HAP-1 (cell line): ENCODE data around the gene NACC2.
"Not testable (repeated sequence)": the region's sequence is repeated elsewhere in the genome, so short reads cannot be mapped to it uniquely, and the experiment has no call there.

Experiments used
- DNase-seq, 2 experiments: peaks; one replicate each; pipeline ENCODE4 v3.0.0-alpha.2; 2016 to 2020; ENCODE audit warnings: low spot score in 2 of 2
- H3K27me3 ChIP-seq: fragments of 250-450 bp; sonication (Bioruptor Pico); 2 replicates; pipeline ENCODE4 v1.5.1; 2020; ENCODE audit warnings: low read depth, mild to moderate bottlenecking, moderate library complexity
- H3K36me3 ChIP-seq: fragments of 250-450 bp; sonication (Bioruptor Pico); replicated peaks from 2 replicates; pipeline ENCODE4 v1.5.1; 2020; ENCODE audit warnings: mild to moderate bottlenecking
- H3K4me1 ChIP-seq: fragments of 250-450 bp; sonication (Bioruptor Pico); 2 replicates; pipeline ENCODE4 v1.5.1; 2020; ENCODE audit warnings: mild to moderate bottlenecking
- H3K4me3 ChIP-seq: fragments of 250-450 bp; sonication (Bioruptor Pico); 2 replicates; pipeline ENCODE4 v1.5.1; 2020; ENCODE audit warnings: mild to moderate bottlenecking, moderate library complexity
- H3K9me3 ChIP-seq: fragments of 250-450 bp; sonication (Bioruptor Pico); 2 replicates; pipeline ENCODE4 v1.5.1; 2020; ENCODE audit warnings: mild to moderate bottlenecking, moderate library complexity
- in situ Hi-C: fragments of 300-500 bp; cut with MboI; formaldehyde crosslinking; loops from 3 replicates; pipeline ENCODE4 v1.14.3; 2020; ENCODE audit warnings: low sequenced_read_pairs, inconsistent platforms, mixed read lengths

Gene NACC2

GRCh38 chr9:136028760-136029470 is 66.2 kb downstream of the NACC2 start:
- Histone ChIP-seq H3K27me3 (no peaks in the 10 kb centered on the region), H3K4me3 (no peak overlapping the region), H3K4me1 (no peaks in the 10 kb centered on the region), H3K36me3 (peaks cover 25% of the 10 kb centered on the region), H3K9me3 (peaks cover 2% of the 10 kb centered on the region; the same call in 1 of the 2 replicates)
- in situ Hi-C loops, result no loop called here
- DNase-seq, result peak in 1 of 2 experiments; percentile 6

GRCh38 chr9:136026943-136027289 is 68.2 kb downstream of the NACC2 start:
- H3K4me1 ChIP-seq, DNase-seq, H3K9me3 ChIP-seq, H3K4me3 ChIP-seq, H3K27me3 ChIP-seq, in situ Hi-C loops: not testable (repeated sequence)
- peaks cover 25% of the 10 kb centered on the region for H3K36me3 ChIP-seq

- Histone ChIP-seq H3K9me3 (peaks cover 2% of the 10 kb centered on the region; the same call in 1 of the 2 replicates), H3K4me3 (no peak overlapping the region), H3K4me1 (peaks cover 2% of the 10 kb centered on the region), H3K36me3 (peaks cover 21% of the 10 kb centered on the region), H3K27me3 (no peaks in the 10 kb centered on the region)
- in situ Hi-C loops, result no loop called here
- DNase-seq, result no peak
Observed at GRCh38 chr9:136026266-136026942, 68.7 kb downstream of the NACC2 start.

GRCh38 chr9:136025481-136025880 is 69.6 kb downstream of the NACC2 start:
- in situ Hi-C loops, result no loop called here
- Histone ChIP-seq H3K27me3 (no peaks in the 10 kb centered on the region), H3K9me3 (peaks cover 2% of the 10 kb centered on the region; the same call in 1 of the 2 replicates), H3K36me3 (peaks cover 13% of the 10 kb centered on the region), H3K4me1 (peaks cover 9% of the 10 kb centered on the region), H3K4me3 (no peak overlapping the region)
- DNase-seq, result no peak

- Histone ChIP-seq H3K4me3 (no peak overlapping the region), H3K4me1 (peaks cover 10% of the 10 kb centered on the region), H3K27me3 (no peaks in the 10 kb centered on the region), H3K9me3 (peaks cover 2% of the 10 kb centered on the region; the same call in 1 of the 2 replicates), H3K36me3 (peaks cover 9% of the 10 kb centered on the region)
- in situ Hi-C loops, result no loop called here
- no peak for DNase-seq
Observed at GRCh38 chr9:136024696-136025316, 70.3 kb downstream of the NACC2 start.

GRCh38 chr9:136024286-136024685 is 70.8 kb downstream of the NACC2 start:
- DNase-seq, result no peak
- in situ Hi-C loops, result no loop called here

GRCh38 chr9:136023410-136024225 is 71.5 kb downstream of the NACC2 start:
- Histone ChIP-seq H3K36me3 (no peaks in the 10 kb centered on the region), H3K4me1 (peaks cover 10% of the 10 kb centered on the region), H3K4me3 (no peak overlapping the region), H3K27me3 (no peaks in the 10 kb centered on the region), H3K9me3 (no peaks in the 10 kb centered on the region)
- no peak for DNase-seq
- in situ Hi-C loops, result no loop called here

More at GRCh38 chr9:136024286-136024685, 70.8 kb downstream of the NACC2 start:
- H3K36me3 ChIP-seq, result peaks cover 4% of the 10 kb centered on the region
- H3K27me3 ChIP-seq, result no peaks in the 10 kb centered on the region
- H3K9me3 ChIP-seq, result peaks cover 2% of the 10 kb centered on the region; the same call in 1 of the 2 replicates
- peaks cover 10% of the 10 kb centered on the region for H3K4me1 ChIP-seq
- H3K4me3 ChIP-seq, result no peak overlapping the region

GRCh38 chr9:136022731-136023409 is 72.2 kb downstream of the NACC2 start:
- Histone ChIP-seq H3K4me3 (no peak overlapping the region), H3K27me3 (no peaks in the 10 kb centered on the region), H3K9me3 (no peaks in the 10 kb centered on the region), H3K36me3 (no peaks in the 10 kb centered on the region), H3K4me1 (peaks cover 10% of the 10 kb centered on the region)
- DNase-seq, result peak in 1 of 2 experiments; percentile 6
- in situ Hi-C loops, result no loop called here

GRCh38 chr9:136021872-136022681 is 73.0 kb downstream of the NACC2 start:
- Histone ChIP-seq H3K27me3 (no peaks in the 10 kb centered on the region), H3K9me3 (no peaks in the 10 kb centered on the region), H3K4me1 (peaks cover 10% of the 10 kb centered on the region), H3K4me3 (no peak overlapping the region), H3K36me3 (no peaks in the 10 kb centered on the region)
- in situ Hi-C loops, result no loop called here
- no peak for DNase-seq

- no peak overlapping the region for H3K4me3 ChIP-seq
- H3K9me3 ChIP-seq, result no peaks in the 10 kb centered on the region
- in situ Hi-C loops, result no loop called here
- DNase-seq, result peak in 1 of 2 experiments; percentile 67
- no peaks in the 10 kb centered on the region for H3K27me3 ChIP-seq
- H3K36me3 ChIP-seq, result no peaks in the 10 kb centered on the region
- peaks cover 10% of the 10 kb centered on the region for H3K4me1 ChIP-seq
Observed at GRCh38 chr9:136021171-136021871, 73.8 kb downstream of the NACC2 start.

GRCh38 chr9:136020671-136021070 is 74.4 kb downstream of the NACC2 start:
- Histone ChIP-seq H3K9me3 (no peaks in the 10 kb centered on the region), H3K4me3 (no peak overlapping the region), H3K36me3 (no peaks in the 10 kb centered on the region; the same call in 1 of the 2 replicates), H3K27me3 (no peaks in the 10 kb centered on the region), H3K4me1 (peaks cover 10% of the 10 kb centered on the region)
- DNase-seq, result no peak
- in situ Hi-C loops, result no loop called here

- no peaks in the 10 kb centered on the region; the same call in 1 of the 2 replicates for H3K36me3 ChIP-seq
- peaks cover 10% of the 10 kb centered on the region for H3K4me1 ChIP-seq
- DNase-seq, result no peak
- no peaks in the 10 kb centered on the region for H3K9me3 ChIP-seq
- in situ Hi-C loops, result no loop called here
- no peaks in the 10 kb centered on the region for H3K27me3 ChIP-seq
- H3K4me3 ChIP-seq, result no peak overlapping the region
Observed at GRCh38 chr9:136020206-136020605, 74.9 kb downstream of the NACC2 start.
